ENCODE data around the gene WWOX.

The WWOX gene

DNA sequence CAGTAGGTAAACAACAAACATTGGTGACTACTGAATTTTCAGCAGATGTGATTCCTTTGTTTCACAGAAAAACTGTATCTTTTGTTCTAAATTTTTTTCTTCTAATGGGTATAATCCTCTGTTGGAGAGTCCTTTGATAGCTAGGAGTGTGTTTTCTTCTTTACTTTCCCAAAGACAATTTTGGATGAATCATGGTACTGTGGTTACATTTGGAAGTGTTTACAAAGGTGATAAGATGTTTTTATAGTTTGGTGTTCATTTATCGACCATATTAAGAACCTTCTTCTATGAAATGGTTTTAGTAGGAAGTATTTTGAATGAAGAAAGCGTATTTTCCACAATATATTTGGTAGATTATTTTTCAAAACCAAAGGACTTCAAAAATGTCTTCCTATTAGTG, 333.7 kb downstream of the WWOX start:
- TF ChIP-seq, protein P1, sequence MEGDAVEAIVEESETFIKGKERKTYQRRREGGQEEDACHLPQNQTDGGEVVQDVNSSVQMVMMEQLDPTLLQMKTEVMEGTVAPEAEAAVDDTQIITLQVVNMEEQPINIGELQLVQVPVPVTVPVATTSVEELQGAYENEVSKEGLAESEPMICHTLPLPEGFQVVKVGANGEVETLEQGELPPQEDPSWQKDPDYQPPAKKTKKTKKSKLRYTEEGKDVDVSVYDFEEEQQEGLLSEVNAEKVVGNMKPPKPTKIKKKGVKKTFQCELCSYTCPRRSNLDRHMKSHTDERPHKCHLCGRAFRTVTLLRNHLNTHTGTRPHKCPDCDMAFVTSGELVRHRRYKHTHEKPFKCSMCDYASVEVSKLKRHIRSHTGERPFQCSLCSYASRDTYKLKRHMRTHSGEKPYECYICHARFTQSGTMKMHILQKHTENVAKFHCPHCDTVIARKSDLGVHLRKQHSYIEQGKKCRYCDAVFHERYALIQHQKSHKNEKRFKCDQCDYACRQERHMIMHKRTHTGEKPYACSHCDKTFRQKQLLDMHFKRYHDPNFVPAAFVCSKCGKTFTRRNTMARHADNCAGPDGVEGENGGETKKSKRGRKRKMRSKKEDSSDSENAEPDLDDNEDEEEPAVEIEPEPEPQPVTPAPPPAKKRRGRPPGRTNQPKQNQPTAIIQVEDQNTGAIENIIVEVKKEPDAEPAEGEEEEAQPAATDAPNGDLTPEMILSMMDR (IDR thresholded peaks at IDR 0.05) = no peak
- no peaks in the 10 kb centered on the region for H3K4me1 ChIP-seq (ENCODE audit: control insufficient read depth in 1 of 2, insufficient read depth in 1 of 2, low read depth in 1 of 2, low read length in 1 of 2)
- H3K27me3 ChIP-seq = no peaks in the 10 kb centered on the region
- H3K27ac ChIP-seq = no peak overlapping the region
- H3K9me3 ChIP-seq = no peaks in the 10 kb centered on the region
- no peak overlapping the region for H3K4me3 ChIP-seq (ENCODE audit: low read depth in 1 of 2, low read length in 1 of 2)
- H3K36me3 ChIP-seq = no peaks in the 10 kb centered on the region

DNA sequence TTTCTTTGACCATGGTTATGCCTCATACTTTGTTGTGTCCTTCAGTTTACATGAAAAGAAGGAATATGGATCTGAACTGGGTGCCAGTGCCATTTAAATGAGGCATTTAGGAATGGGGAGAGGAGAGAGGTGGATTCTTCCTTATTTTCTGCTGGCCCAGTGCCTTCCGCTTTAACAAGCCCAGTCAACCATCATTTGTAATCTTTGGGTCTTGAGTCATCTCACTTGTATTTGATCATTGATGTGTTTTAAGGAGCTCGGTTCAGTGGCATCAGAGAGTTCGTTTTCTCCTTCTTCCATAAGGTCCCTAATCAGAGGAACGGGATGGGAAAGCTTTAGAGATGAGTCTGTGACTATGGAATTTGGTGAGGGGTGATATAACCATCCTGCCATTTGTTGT, 334.9 kb downstream of the WWOX start:
- TF ChIP-seq, protein P1 (IDR thresholded peaks at IDR 0.05) = no peak
- H3K27ac ChIP-seq = no peak overlapping the region
- H3K9me3 ChIP-seq = no peaks in the 10 kb centered on the region
- no peak overlapping the region for H3K4me3 ChIP-seq (ENCODE audit: low read depth in 1 of 2, low read length in 1 of 2)
- H3K36me3 ChIP-seq = no peaks in the 10 kb centered on the region
- H3K4me1 ChIP-seq (ENCODE audit: control insufficient read depth in 1 of 2, insufficient read depth in 1 of 2, low read depth in 1 of 2, low read length in 1 of 2) = no peaks in the 10 kb centered on the region
- no peaks in the 10 kb centered on the region for H3K27me3 ChIP-seq

DNA sequence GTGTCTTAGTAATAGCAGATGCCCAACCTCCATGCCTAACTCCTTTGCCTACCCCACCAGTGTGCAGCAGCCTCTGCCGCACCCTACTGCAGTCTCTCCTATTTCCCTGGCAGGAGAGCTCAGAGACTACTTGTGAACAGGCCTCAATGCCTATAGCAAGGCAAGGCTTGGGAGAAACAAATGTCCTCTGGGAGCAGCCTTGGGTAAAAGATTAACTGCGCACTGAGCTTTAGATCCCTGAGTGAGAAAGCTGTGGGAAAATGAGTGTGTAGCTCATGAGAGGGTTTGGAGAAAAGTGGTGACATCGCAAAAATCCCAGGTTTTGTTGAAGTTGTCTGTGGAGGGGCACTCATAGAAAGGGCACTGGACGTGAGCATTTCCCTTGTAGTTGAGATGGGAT, 335.8 kb downstream of the WWOX start:
- TF ChIP-seq, protein P1 (IDR thresholded peaks at IDR 0.05) = no peak
- H3K27ac ChIP-seq = no peak overlapping the region
- no peak overlapping the region for H3K4me3 ChIP-seq (ENCODE audit: low read depth in 1 of 2, low read length in 1 of 2)
- H3K9me3 ChIP-seq = no peaks in the 10 kb centered on the region
- no peaks in the 10 kb centered on the region for H3K36me3 ChIP-seq
- no peaks in the 10 kb centered on the region for H3K4me1 ChIP-seq (ENCODE audit: control insufficient read depth in 1 of 2, insufficient read depth in 1 of 2, low read depth in 1 of 2, low read length in 1 of 2)
- H3K27me3 ChIP-seq = no peaks in the 10 kb centered on the region

DNA sequence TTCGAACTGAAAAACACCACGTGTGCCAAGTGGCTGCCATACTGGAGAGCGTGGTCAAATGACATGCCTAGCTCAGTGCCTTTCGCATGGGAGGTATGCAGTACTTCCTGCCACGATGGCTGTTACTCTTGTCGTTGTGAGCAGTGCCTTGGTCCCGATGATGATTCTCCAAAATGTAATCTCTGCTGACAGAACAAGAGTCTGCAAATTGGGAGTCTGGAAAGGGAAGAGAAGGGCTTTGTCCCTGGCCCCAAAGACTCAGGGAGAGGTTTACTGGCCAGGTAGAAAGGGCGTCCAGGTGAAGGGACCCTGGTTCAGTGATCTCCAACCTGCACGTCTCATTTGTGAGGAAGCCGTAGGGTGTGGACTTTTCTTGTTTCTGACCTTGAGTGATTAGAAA, 336.6 kb downstream of the WWOX start:
- Histone ChIP-seq H3K27ac (no peak overlapping the region), H3K9me3 (no peaks in the 10 kb centered on the region), H3K4me3 (ENCODE audit: low read depth in 1 of 2, low read length in 1 of 2) (no peak overlapping the region), H3K27me3 (no peaks in the 10 kb centered on the region), H3K36me3 (no peaks in the 10 kb centered on the region), H3K4me1 (ENCODE audit: control insufficient read depth in 1 of 2, insufficient read depth in 1 of 2, low read depth in 1 of 2, low read length in 1 of 2) (no peaks in the 10 kb centered on the region)
- TF ChIP-seq, protein P1 (IDR thresholded peaks at IDR 0.05) = no peak

DNA sequence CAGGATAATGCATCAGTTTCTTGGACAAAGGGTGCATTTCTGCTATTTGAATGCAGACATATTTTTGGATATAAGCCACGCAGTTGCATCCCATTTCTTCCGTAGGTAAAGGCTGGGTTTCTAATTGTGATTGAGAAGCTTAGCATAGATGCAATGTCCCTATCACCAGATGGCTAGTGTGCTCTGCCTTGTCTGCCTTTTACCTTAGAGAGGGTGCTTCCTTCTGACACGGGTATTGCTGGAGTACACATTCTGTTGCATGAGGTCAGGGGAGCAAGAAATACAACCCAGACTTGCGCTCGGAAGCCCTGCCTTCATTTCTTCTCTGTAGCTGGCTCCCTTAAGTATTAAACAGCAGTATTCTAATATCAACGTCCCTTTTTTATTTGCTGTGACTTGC, 337.4 kb downstream of the WWOX start:
- no peaks in the 10 kb centered on the region for H3K9me3 ChIP-seq
- no peak overlapping the region for H3K4me3 ChIP-seq (ENCODE audit: low read depth in 1 of 2, low read length in 1 of 2)
- H3K27me3 ChIP-seq = no peaks in the 10 kb centered on the region
- H3K27ac ChIP-seq = no peak overlapping the region
- no peaks in the 10 kb centered on the region for H3K36me3 ChIP-seq
- TF ChIP-seq, protein P1 (IDR thresholded peaks at IDR 0.05) = no peak
- H3K4me1 ChIP-seq (ENCODE audit: control insufficient read depth in 1 of 2, insufficient read depth in 1 of 2, low read depth in 1 of 2, low read length in 1 of 2) = no peaks in the 10 kb centered on the region

DNA sequence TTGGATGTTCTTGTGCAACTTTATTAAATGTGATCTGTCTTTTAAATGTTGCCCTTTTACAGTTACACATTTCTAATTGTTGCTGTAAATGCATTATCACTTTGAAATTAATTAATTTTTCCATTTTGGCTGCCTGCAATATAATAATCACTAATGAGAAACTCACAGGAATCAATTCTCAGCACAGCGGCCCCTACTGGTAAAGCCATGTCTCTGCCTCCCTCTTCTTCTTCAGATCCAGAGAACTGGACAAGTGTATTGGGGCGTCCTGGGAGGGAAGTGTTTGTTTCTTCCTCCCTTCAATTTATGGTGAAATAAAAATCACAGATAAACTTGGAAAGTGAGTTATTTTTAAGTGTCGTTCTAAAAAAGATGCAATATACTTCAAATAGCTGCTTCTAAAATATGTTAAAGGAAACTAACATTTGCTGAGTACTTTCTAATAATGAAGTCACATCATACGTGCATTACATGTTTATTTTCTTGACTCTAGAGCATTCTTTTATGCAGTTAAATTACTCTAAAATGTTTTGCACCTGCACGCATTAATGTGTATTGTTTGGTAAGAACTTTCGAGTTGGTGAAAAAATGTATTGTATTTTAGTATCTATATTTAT, 338.0 kb downstream of the WWOX start:
- Histone ChIP-seq H3K4me3 (ENCODE audit: low read depth in 1 of 2, low read length in 1 of 2) (no peak overlapping the region), H3K27me3 (no peaks in the 10 kb centered on the region), H3K9me3 (no peaks in the 10 kb centered on the region), H3K4me1 (ENCODE audit: control insufficient read depth in 1 of 2, insufficient read depth in 1 of 2, low read depth in 1 of 2, low read length in 1 of 2) (no peaks in the 10 kb centered on the region), H3K36me3 (no peaks in the 10 kb centered on the region), H3K27ac (no peak overlapping the region)
- TF ChIP-seq, protein P1 (IDR thresholded peaks at IDR 0.05) = peak; percentile 32
